Activated naive CD8-positive, alpha-beta T cell treated with anti-CD3 and anti-CD28 coated beads for 36 hours (primary cell): Measurements from ENCODE around the gene TUBB8. TPM values are rescaled to one million over a fixed set of nuclear protein-coding genes. Genes with fewer than 3 reads are reported as not detected.
"Not testable (repeated sequence)": the region's sequence is repeated elsewhere in the genome, so short reads cannot be mapped to it uniquely, and the experiment has no call there.

Experiments
- DNase-seq: peaks from one replicate; pipeline ENCODE4 v3.0.0; 2021
- H3K27ac Mint-ChIP-seq: one replicate; pipeline ENCODE4 v1.8.0; 2022; ENCODE audit warnings: mild to moderate bottlenecking, moderate library complexity, mixed read lengths
- H3K27me3 Mint-ChIP-seq: one replicate; pipeline ENCODE4 v1.8.0; 2022; ENCODE audit warnings: mild to moderate bottlenecking, mixed read lengths
- H3K36me3 Mint-ChIP-seq: one replicate; pipeline ENCODE4 v1.8.0; 2021; ENCODE audit warnings: mild to moderate bottlenecking, mixed read lengths
- H3K4me1 Mint-ChIP-seq: one replicate; pipeline ENCODE4 v1.8.0; 2021; ENCODE audit warnings: mixed read lengths
- H3K4me3 Mint-ChIP-seq: one replicate; pipeline ENCODE4 v1.8.0; 2022; ENCODE audit warnings: mild to moderate bottlenecking, moderate library complexity, mixed read lengths
- H3K9me3 Mint-ChIP-seq: one replicate; pipeline ENCODE4 v1.8.0; 2022; ENCODE audit warnings: mixed read lengths
- total RNA-seq, 2 experiments: library from RNA; stranded (reverse); gene quantifications; one replicate each; pipeline ENCODE4 v1.2.3, GENCODE V29; 2021

Gene TUBB8
- total RNA-seq, 2 experiments from 2014 or later = not detected

- no peak for DNase-seq
- H3K4me3 Mint-ChIP-seq = no peak overlapping the region
- no peak overlapping the region for H3K27ac Mint-ChIP-seq
Measured at GRCh38 chr10:79532-80215, 30.6 kb upstream of the TUBB8 start.

GRCh38 chr10:78556-78955 lies 29.5 kb upstream of the TUBB8 start:
- DNase-seq = no peak
- no peak overlapping the region for H3K4me3 Mint-ChIP-seq
- no peaks in the 10 kb centered on the region for H3K9me3 Mint-ChIP-seq
- H3K36me3 Mint-ChIP-seq = no peaks in the 10 kb centered on the region
- H3K27ac Mint-ChIP-seq = no peak overlapping the region
- peaks cover 49% of the 10 kb centered on the region for H3K27me3 Mint-ChIP-seq
- peaks cover 6% of the 10 kb centered on the region for H3K4me1 Mint-ChIP-seq

More at GRCh38 chr10:79532-80215, 30.6 kb upstream of the TUBB8 start:
- Mint-ChIP-seq H3K4me1 (peaks cover 2% of the 10 kb centered on the region), H3K27me3 (peaks cover 44% of the 10 kb centered on the region), H3K36me3 (no peaks in the 10 kb centered on the region), H3K9me3 (no peaks in the 10 kb centered on the region)

GRCh38 chr10:74266-74621 lies 25.1 kb upstream of the TUBB8 start:
- H3K4me1 Mint-ChIP-seq, H3K9me3 Mint-ChIP-seq, DNase-seq, H3K36me3 Mint-ChIP-seq, H3K27ac Mint-ChIP-seq: not testable (repeated sequence)
- H3K27me3 Mint-ChIP-seq = peaks cover 43% of the 10 kb centered on the region
- H3K4me3 Mint-ChIP-seq = peak overlapping the region; percentile 77

GRCh38 chr10:73543-74265 lies 24.6 kb upstream of the TUBB8 start:
- H3K36me3 Mint-ChIP-seq, H3K4me1 Mint-ChIP-seq, H3K9me3 Mint-ChIP-seq, H3K27ac Mint-ChIP-seq: not testable (repeated sequence)
- Mint-ChIP-seq H3K4me3 (peak overlapping the region; percentile 77), H3K27me3 (peaks cover 39% of the 10 kb centered on the region)
- peak; percentile 49 for DNase-seq

- H3K4me3 Mint-ChIP-seq, H3K27me3 Mint-ChIP-seq, H3K27ac Mint-ChIP-seq, H3K4me1 Mint-ChIP-seq, H3K9me3 Mint-ChIP-seq, H3K36me3 Mint-ChIP-seq, DNase-seq: not testable (repeated sequence)
Measured at GRCh38 chr10:68156-68555, 19.1 kb upstream of the TUBB8 start.

GRCh38 chr10:49926-50325 lies 830 bp upstream of the TUBB8 start:
- H3K36me3 Mint-ChIP-seq, H3K9me3 Mint-ChIP-seq, H3K4me1 Mint-ChIP-seq, H3K27ac Mint-ChIP-seq, DNase-seq, H3K4me3 Mint-ChIP-seq: not testable (repeated sequence)
- H3K27me3 Mint-ChIP-seq = peaks cover 11% of the 10 kb centered on the region

GRCh38 chr10:47864-48263 lies 1.2 kb downstream of the TUBB8 start:
- H3K27me3 Mint-ChIP-seq, H3K27ac Mint-ChIP-seq, H3K9me3 Mint-ChIP-seq, H3K4me1 Mint-ChIP-seq, H3K36me3 Mint-ChIP-seq, DNase-seq, H3K4me3 Mint-ChIP-seq: not testable (repeated sequence)

GRCh38 chr10:13315-13635 lies 35.8 kb downstream of the TUBB8 start:
- H3K9me3 Mint-ChIP-seq, H3K36me3 Mint-ChIP-seq, H3K4me1 Mint-ChIP-seq, H3K27ac Mint-ChIP-seq, H3K4me3 Mint-ChIP-seq, DNase-seq, H3K27me3 Mint-ChIP-seq: not testable (repeated sequence)

- not testable (repeated sequence) for H3K36me3 Mint-ChIP-seq, H3K27ac Mint-ChIP-seq, H3K27me3 Mint-ChIP-seq, H3K9me3 Mint-ChIP-seq, H3K4me3 Mint-ChIP-seq, DNase-seq, H3K4me1 Mint-ChIP-seq
Measured at GRCh38 chr10:12444-13314, 36.4 kb downstream of the TUBB8 start.

- not testable (repeated sequence) for H3K36me3 Mint-ChIP-seq, H3K4me3 Mint-ChIP-seq
- DNase-seq = peak; percentile 16
Measured at GRCh38 chr10:11260-11659, 37.8 kb downstream of the TUBB8 start.

GRCh38 chr10:10261-10971 lies 38.7 kb downstream of the TUBB8 start:
- H3K27me3 Mint-ChIP-seq, H3K9me3 Mint-ChIP-seq, H3K4me1 Mint-ChIP-seq, H3K36me3 Mint-ChIP-seq, H3K27ac Mint-ChIP-seq, H3K4me3 Mint-ChIP-seq: not testable (repeated sequence)
- DNase-seq = peak; percentile 14

More at GRCh38 chr10:11260-11659, 37.8 kb downstream of the TUBB8 start:
- H3K27me3 Mint-ChIP-seq, H3K9me3 Mint-ChIP-seq, H3K4me1 Mint-ChIP-seq, H3K27ac Mint-ChIP-seq: not testable (repeated sequence)

Other genes starting within 250 kb of the TUBB8 start
- gene ZMYND11, start 86.2 kb upstream of the TUBB8 start, total RNA-seq = 10 to 100 TPM; 21.7 to 21.8 TPM